Lower leg skin (tissue), 3 donors: ENCODE data around the gene KDM2B.

Source experiments
- CTCF ChIP-seq, 3 donors: fragments of 450-650 bp; IDR thresholded peaks; one replicate each; pipeline ENCODE4 v1.5.1; 2016; ENCODE audit warnings: antibody characterized with exemption in 3 of 3, mild to moderate bottlenecking in 3 of 3, moderate library complexity in 2 of 3
- POLR2A ChIP-seq, 2 donors: fragments of 450-650 bp; IDR thresholded peaks; one replicate each; pipeline ENCODE4 v1.6.1; 2016 to 2017; ENCODE audit warnings: antibody characterized with exemption in 2 of 2, mild to moderate bottlenecking in 1 of 2, moderate library complexity in 1 of 2

- TF ChIP-seq CTCF (IDR thresholded peaks at IDR 0.05) (no peak), POLR2A (IDR thresholded peaks at IDR 0.05) (no peak)
These were observed 141.1 kb downstream of the KDM2B start for GRCh38 chr12:121439715-121440114.
